WTC11 (cell line): ENCODE measurements around the gene ELP5. TPM values are rescaled to one million over a fixed set of nuclear protein-coding genes. Genes with fewer than 3 reads are reported as not detected.

ENCODE experiments used
- ATAC-seq: fragments of 200-7000 bp; cut with Tn5 transposase; 2 replicates; pipeline ENCODE4 v1.10.0; 2021; ENCODE audit warnings: mild to moderate bottlenecking, moderate library complexity
- CTCF ChIA-PET: fragments of 300-600 bp; sonication (Branson Sonifier 250); formaldehyde crosslinking; loops from one replicate; lab custom pipeline; 2021; ENCODE audit warnings: antibody characterized with exemption; lab: Charles Lee
- POLR2A ChIA-PET: fragments of 350-600 bp; sonication (Branson Sonifier 250); formaldehyde crosslinking; loops from one replicate; lab custom pipeline; 2021; ENCODE audit warnings: antibody characterized with exemption; lab: Charles Lee
- DNase-seq: peaks from one replicate; pipeline ENCODE4 v3.0.0; 2021; ENCODE audit warnings: low spot score
- H3K27ac Mint-ChIP-seq: 2 replicates; pipeline ENCODE4 v1.8.0; 2021; ENCODE audit warnings: mixed read lengths
- H3K27me3 Mint-ChIP-seq: 2 replicates; pipeline ENCODE4 v1.8.0; 2021; ENCODE audit warnings: low read depth, mild to moderate bottlenecking, moderate library complexity, mixed read lengths
- H3K36me3 Mint-ChIP-seq: 2 replicates; pipeline ENCODE4 v1.8.0; 2021; ENCODE audit warnings: mixed read lengths
- H3K4me1 Mint-ChIP-seq: 2 replicates; pipeline ENCODE4 v1.8.0; 2022; ENCODE audit warnings: mixed read lengths
- H3K4me3 Mint-ChIP-seq: 2 replicates; pipeline ENCODE4 v1.8.0; 2021; ENCODE audit warnings: mild to moderate bottlenecking, moderate library complexity, mixed read lengths
- H3K9me3 Mint-ChIP-seq: 2 replicates; pipeline ENCODE4 v1.8.0; 2021; ENCODE audit warnings: mixed read lengths
- JAZF1 ChIP-seq: fragments of 250-450 bp; sonication (Bioruptor Pico); IDR thresholded peaks from 2 replicates; pipeline ENCODE4 v1.9.0; 2021; ENCODE audit warnings: moderate library complexity, mild to moderate bottlenecking, inconsistent platforms
- OVOL2 ChIP-seq: fragments of 250-450 bp; sonication (Bioruptor Pico); IDR thresholded peaks from 2 replicates; pipeline ENCODE4 v1.9.0; 2021; ENCODE audit warnings: mild to moderate bottlenecking, borderline replicate concordance
- PRRX2 ChIP-seq: fragments of 250-450 bp; sonication (Bioruptor Pico); IDR thresholded peaks from 2 replicates; pipeline ENCODE4 v1.8.0; 2021; ENCODE audit warnings: mild to moderate bottlenecking
- TP53 ChIP-seq: sonication (generic); formaldehyde crosslinking; IDR thresholded peaks from 2 replicates; pipeline ENCODE4 v1.8.1; 2023; ENCODE audit warnings: mild to moderate bottlenecking, missing genetic modification reagents
- ZNF219 ChIP-seq: sonication (generic); formaldehyde crosslinking; IDR thresholded peaks from 2 replicates; pipeline ENCODE4 v1.8.0; 2023; ENCODE audit warnings: missing genetic modification reagents, mild to moderate bottlenecking, borderline replicate concordance
- ZNF317 ChIP-seq: sonication (generic); formaldehyde crosslinking; IDR thresholded peaks from 2 replicates; pipeline ENCODE4 v1.8.1; 2023; ENCODE audit warnings: low read depth, mild to moderate bottlenecking, moderate library complexity, missing genetic modification reagents, borderline replicate concordance
- ZNF396 ChIP-seq: fragments of 250-450 bp; sonication (Bioruptor Pico); IDR thresholded peaks from 2 replicates; pipeline ENCODE4 v1.8.0; 2021; ENCODE audit warnings: mild to moderate bottlenecking, moderate library complexity, borderline replicate concordance
- total RNA-seq: library from RNA; stranded (reverse); gene quantifications from 3 replicates; pipeline ENCODE4 v1.2.3, GENCODE V29; 2021
- TF ChIP-seq, protein P1 (sequence below): fragments of 250-450 bp; sonication (Bioruptor Pico); IDR thresholded peaks from 2 replicates; pipeline ENCODE4 v1.9.0; 2021; ENCODE audit warnings: mild to moderate bottlenecking
- TF ChIP-seq, protein P2 (sequence below): sonication (generic); formaldehyde crosslinking; IDR thresholded peaks from 2 replicates; pipeline ENCODE4 v1.8.0; 2023; ENCODE audit warnings: missing genetic modification reagents
- TF ChIP-seq, protein P3 (sequence below): sonication (generic); formaldehyde crosslinking; IDR thresholded peaks from 2 replicates; pipeline ENCODE4 v1.8.0; 2023; ENCODE audit warnings: missing genetic modification reagents, mild to moderate bottlenecking, borderline replicate concordance
- TF ChIP-seq, protein P4 (sequence below): fragments of 250-450 bp; sonication (Bioruptor Pico); IDR thresholded peaks from 2 replicates; pipeline ENCODE4 v1.9.0; 2021; ENCODE audit warnings: mild to moderate bottlenecking
- TF ChIP-seq, protein P5 (sequence below): sonication (generic); formaldehyde crosslinking; conservative IDR thresholded peaks from 2 replicates; pipeline ENCODE4 v1.8.1; 2023; ENCODE audit warnings: mild to moderate bottlenecking, low read depth, missing genetic modification reagents, moderate library complexity
- TF ChIP-seq, protein P6 (sequence below): sonication (generic); formaldehyde crosslinking; IDR thresholded peaks from 2 replicates; pipeline ENCODE4 v1.8.1; 2023; ENCODE audit warnings: mild to moderate bottlenecking, missing genetic modification reagents
- TF ChIP-seq, protein P7 (sequence below): sonication (generic); formaldehyde crosslinking; IDR thresholded peaks from 2 replicates; pipeline ENCODE4 v1.8.0; 2022; ENCODE audit warnings: missing genetic modification reagents

The ELP5 gene
- total RNA-seq, 1 experiment from 2014 or later, result 101 TPM

DNA sequence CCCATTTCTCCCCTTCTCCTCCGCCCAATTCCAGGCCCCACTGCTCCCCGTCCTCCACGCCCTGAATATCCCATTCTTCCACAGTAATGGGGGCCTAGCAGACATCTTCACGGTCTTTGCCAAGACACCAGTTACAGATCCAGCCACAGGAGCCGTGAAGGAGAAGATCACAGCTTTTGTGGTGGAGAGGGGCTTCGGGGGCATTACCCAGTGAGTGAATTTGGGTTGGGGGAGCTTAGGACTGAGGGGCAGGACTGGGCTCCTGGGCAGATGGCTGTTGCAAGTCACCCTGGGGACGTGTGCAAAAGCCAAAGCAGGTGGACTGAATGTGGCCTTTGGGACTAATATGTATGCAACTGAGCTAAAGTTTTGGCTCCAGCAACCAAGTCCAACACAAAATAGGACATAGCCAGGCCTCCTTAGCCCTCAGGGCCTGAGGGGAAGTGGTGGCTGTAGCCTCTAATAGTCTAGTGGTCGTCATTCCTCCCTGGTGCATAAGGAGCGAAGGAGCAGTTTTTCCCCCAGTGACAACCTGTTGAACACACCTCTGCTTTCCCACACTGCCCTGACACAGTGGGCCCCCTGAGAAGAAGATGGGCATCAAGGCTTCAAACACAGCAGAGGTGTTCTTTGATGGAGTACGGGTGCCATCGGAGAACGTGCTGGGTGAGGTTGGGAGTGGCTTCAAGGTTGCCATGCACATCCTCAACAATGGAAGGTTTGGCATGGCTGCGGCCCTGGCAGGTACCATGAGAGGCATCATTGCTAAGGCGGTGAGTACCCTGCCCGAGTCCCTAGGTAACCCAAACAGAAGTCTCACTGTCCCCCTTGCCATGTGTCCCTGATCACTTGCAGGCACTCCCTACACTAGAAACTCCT is 29.7 kb upstream of the ELP5 start (continued):
- TF ChIP-seq, protein P1, sequence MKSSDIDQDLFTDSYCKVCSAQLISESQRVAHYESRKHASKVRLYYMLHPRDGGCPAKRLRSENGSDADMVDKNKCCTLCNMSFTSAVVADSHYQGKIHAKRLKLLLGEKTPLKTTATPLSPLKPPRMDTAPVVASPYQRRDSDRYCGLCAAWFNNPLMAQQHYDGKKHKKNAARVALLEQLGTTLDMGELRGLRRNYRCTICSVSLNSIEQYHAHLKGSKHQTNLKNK (CRISPR knock-in tag), result no peak
- TF ChIP-seq, protein P2, sequence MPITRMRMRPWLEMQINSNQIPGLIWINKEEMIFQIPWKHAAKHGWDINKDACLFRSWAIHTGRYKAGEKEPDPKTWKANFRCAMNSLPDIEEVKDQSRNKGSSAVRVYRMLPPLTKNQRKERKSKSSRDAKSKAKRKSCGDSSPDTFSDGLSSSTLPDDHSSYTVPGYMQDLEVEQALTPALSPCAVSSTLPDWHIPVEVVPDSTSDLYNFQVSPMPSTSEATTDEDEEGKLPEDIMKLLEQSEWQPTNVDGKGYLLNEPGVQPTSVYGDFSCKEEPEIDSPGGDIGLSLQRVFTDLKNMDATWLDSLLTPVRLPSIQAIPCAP (CRISPR knock-in tag), result no peak
- TF ChIP-seq PRRX2 (CRISPR knock-in tag), result no peak

DNA sequence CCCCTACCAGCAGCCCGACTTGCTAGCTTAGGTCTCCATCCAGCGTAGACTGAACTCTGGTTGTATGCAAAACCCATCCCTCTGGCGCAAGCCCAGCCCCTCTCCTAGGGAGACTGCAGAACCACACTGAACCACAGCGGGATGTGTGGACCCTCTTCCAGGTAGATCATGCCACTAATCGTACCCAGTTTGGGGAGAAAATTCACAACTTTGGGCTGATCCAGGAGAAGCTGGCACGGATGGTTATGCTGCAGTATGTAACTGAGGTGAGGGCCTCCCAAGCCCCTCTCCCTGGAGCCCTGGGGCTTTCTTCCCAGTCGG is 29.1 kb upstream of the ELP5 start:
- ChIA-PET POLR2A (no interaction called here), CTCF (interaction anchor here (1.0 kb wide), 2 partner anchors 9 to 73 kb away, joined by 3 to 4 read pairs; no protein-coding TSS in a partner anchor)
- Mint-ChIP-seq H3K4me1 (peaks cover 27% of the 10 kb centered on the region), H3K27me3 (peaks cover 4% of the 10 kb centered on the region; the same call in 1 of the 2 replicates), H3K4me3 (no peak overlapping the region), H3K36me3 (peaks cover 20% of the 10 kb centered on the region), H3K27ac (no peak overlapping the region)
- ATAC-seq (no peak), DNase-seq (peak; percentile 15)
- TF ChIP-seq TP53 (CRISPR knock-in tag), result no peak
- no peak for TF ChIP-seq ZNF317
- TF ChIP-seq OVOL2 (CRISPR knock-in tag), result no peak
- TF ChIP-seq, protein P3, sequence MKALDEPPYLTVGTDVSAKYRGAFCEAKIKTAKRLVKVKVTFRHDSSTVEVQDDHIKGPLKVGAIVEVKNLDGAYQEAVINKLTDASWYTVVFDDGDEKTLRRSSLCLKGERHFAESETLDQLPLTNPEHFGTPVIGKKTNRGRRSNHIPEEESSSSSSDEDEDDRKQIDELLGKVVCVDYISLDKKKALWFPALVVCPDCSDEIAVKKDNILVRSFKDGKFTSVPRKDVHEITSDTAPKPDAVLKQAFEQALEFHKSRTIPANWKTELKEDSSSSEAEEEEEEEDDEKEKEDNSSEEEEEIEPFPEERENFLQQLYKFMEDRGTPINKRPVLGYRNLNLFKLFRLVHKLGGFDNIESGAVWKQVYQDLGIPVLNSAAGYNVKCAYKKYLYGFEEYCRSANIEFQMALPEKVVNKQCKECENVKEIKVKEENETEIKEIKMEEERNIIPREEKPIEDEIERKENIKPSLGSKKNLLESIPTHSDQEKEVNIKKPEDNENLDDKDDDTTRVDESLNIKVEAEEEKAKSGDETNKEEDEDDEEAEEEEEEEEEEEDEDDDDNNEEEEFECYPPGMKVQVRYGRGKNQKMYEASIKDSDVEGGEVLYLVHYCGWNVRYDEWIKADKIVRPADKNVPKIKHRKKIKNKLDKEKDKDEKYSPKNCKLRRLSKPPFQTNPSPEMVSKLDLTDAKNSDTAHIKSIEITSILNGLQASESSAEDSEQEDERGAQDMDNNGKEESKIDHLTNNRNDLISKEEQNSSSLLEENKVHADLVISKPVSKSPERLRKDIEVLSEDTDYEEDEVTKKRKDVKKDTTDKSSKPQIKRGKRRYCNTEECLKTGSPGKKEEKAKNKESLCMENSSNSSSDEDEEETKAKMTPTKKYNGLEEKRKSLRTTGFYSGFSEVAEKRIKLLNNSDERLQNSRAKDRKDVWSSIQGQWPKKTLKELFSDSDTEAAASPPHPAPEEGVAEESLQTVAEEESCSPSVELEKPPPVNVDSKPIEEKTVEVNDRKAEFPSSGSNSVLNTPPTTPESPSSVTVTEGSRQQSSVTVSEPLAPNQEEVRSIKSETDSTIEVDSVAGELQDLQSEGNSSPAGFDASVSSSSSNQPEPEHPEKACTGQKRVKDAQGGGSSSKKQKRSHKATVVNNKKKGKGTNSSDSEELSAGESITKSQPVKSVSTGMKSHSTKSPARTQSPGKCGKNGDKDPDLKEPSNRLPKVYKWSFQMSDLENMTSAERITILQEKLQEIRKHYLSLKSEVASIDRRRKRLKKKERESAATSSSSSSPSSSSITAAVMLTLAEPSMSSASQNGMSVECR (CRISPR knock-in tag), result no peak
- TF ChIP-seq, protein P4, sequence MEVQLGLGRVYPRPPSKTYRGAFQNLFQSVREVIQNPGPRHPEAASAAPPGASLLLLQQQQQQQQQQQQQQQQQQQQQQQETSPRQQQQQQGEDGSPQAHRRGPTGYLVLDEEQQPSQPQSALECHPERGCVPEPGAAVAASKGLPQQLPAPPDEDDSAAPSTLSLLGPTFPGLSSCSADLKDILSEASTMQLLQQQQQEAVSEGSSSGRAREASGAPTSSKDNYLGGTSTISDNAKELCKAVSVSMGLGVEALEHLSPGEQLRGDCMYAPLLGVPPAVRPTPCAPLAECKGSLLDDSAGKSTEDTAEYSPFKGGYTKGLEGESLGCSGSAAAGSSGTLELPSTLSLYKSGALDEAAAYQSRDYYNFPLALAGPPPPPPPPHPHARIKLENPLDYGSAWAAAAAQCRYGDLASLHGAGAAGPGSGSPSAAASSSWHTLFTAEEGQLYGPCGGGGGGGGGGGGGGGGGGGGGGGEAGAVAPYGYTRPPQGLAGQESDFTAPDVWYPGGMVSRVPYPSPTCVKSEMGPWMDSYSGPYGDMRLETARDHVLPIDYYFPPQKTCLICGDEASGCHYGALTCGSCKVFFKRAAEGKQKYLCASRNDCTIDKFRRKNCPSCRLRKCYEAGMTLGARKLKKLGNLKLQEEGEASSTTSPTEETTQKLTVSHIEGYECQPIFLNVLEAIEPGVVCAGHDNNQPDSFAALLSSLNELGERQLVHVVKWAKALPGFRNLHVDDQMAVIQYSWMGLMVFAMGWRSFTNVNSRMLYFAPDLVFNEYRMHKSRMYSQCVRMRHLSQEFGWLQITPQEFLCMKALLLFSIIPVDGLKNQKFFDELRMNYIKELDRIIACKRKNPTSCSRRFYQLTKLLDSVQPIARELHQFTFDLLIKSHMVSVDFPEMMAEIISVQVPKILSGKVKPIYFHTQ (CRISPR knock-in tag), result no peak
- TF ChIP-seq, protein P5, sequence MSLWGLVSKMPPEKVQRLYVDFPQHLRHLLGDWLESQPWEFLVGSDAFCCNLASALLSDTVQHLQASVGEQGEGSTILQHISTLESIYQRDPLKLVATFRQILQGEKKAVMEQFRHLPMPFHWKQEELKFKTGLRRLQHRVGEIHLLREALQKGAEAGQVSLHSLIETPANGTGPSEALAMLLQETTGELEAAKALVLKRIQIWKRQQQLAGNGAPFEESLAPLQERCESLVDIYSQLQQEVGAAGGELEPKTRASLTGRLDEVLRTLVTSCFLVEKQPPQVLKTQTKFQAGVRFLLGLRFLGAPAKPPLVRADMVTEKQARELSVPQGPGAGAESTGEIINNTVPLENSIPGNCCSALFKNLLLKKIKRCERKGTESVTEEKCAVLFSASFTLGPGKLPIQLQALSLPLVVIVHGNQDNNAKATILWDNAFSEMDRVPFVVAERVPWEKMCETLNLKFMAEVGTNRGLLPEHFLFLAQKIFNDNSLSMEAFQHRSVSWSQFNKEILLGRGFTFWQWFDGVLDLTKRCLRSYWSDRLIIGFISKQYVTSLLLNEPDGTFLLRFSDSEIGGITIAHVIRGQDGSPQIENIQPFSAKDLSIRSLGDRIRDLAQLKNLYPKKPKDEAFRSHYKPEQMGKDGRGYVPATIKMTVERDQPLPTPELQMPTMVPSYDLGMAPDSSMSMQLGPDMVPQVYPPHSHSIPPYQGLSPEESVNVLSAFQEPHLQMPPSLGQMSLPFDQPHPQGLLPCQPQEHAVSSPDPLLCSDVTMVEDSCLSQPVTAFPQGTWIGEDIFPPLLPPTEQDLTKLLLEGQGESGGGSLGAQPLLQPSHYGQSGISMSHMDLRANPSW (CRISPR knock-in tag), result no peak
- TF ChIP-seq ZNF396 (CRISPR knock-in tag), result no peak
- TF ChIP-seq, protein P6, sequence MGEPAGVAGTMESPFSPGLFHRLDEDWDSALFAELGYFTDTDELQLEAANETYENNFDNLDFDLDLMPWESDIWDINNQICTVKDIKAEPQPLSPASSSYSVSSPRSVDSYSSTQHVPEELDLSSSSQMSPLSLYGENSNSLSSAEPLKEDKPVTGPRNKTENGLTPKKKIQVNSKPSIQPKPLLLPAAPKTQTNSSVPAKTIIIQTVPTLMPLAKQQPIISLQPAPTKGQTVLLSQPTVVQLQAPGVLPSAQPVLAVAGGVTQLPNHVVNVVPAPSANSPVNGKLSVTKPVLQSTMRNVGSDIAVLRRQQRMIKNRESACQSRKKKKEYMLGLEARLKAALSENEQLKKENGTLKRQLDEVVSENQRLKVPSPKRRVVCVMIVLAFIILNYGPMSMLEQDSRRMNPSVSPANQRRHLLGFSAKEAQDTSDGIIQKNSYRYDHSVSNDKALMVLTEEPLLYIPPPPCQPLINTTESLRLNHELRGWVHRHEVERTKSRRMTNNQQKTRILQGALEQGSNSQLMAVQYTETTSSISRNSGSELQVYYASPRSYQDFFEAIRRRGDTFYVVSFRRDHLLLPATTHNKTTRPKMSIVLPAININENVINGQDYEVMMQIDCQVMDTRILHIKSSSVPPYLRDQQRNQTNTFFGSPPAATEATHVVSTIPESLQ (CRISPR knock-in tag), result no peak
- no peak for TF ChIP-seq ZNF219 (CRISPR knock-in tag)
- TF ChIP-seq JAZF1 (CRISPR knock-in tag), result no peak
- TF ChIP-seq, protein P7, sequence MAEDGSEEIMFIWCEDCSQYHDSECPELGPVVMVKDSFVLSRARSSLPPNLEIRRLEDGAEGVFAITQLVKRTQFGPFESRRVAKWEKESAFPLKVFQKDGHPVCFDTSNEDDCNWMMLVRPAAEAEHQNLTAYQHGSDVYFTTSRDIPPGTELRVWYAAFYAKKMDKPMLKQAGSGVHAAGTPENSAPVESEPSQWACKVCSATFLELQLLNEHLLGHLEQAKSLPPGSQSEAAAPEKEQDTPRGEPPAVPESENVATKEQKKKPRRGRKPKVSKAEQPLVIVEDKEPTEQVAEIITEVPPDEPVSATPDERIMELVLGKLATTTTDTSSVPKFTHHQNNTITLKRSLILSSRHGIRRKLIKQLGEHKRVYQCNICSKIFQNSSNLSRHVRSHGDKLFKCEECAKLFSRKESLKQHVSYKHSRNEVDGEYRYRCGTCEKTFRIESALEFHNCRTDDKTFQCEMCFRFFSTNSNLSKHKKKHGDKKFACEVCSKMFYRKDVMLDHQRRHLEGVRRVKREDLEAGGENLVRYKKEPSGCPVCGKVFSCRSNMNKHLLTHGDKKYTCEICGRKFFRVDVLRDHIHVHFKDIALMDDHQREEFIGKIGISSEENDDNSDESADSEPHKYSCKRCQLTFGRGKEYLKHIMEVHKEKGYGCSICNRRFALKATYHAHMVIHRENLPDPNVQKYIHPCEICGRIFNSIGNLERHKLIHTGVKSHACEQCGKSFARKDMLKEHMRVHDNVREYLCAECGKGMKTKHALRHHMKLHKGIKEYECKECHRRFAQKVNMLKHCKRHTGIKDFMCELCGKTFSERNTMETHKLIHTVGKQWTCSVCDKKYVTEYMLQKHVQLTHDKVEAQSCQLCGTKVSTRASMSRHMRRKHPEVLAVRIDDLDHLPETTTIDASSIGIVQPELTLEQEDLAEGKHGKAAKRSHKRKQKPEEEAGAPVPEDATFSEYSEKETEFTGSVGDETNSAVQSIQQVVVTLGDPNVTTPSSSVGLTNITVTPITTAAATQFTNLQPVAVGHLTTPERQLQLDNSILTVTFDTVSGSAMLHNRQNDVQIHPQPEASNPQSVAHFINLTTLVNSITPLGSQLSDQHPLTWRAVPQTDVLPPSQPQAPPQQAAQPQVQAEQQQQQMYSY (CRISPR knock-in tag), result no peak
- TF ChIP-seq, all 79 proteins: peak for 0
- H3K9me3 Mint-ChIP-seq, result no peaks in the 10 kb centered on the region
